Measurements from ENCODE around the gene ALLC.

Gene ALLC

DNA sequence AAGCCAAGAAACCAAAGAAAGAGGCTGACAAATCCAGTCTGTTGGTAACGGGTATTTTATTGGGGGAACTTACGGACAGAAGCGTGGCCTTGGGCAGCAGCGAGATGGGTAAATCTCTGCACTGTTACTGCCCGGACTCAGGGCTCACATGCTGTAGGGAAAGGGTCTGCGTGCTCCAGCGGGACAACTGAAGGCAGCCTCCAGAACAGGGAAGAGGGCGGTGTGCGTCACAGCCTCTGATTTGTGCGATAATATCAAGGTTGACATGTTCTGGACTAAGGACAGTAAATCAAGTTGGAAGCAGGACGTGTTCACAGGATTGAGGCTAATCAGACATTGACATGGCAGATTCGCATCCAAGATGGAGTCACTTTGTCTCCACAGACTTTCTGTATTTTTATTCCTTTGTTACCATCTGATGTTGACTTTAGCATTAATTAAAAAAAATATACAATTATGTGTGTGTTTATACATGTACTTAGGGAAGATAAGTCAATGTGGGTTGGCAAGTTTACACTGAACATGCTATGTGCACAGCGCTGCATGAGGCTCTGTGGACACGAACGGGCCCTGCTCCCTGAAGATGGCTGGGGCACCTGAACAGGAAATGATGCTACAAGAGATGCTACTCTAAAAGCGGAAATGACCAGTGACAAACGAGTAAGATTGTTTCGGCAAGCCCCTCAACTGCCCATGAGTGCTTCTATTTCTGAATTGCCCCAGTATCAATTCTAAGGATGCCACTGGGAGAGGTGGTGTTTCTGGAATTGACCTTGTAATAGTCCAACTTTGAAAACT is 22.7 kb downstream of the ALLC start:
- DNase-seq: no peak

- no peak for DNase-seq
Observed at GRCh38 chr2:3681625-3682024, 23.6 kb downstream of the ALLC start.

- DNase-seq: no peak
Observed at GRCh38 chr2:3682811-3683210, 24.8 kb downstream of the ALLC start.

GRCh38 chr2:3683748-3684454 is 25.9 kb downstream of the ALLC start:
- no peak for DNase-seq

GRCh38 chr2:3689998-3690748 is 32.2 kb downstream of the ALLC start:
- no peak for DNase-seq

DNA sequence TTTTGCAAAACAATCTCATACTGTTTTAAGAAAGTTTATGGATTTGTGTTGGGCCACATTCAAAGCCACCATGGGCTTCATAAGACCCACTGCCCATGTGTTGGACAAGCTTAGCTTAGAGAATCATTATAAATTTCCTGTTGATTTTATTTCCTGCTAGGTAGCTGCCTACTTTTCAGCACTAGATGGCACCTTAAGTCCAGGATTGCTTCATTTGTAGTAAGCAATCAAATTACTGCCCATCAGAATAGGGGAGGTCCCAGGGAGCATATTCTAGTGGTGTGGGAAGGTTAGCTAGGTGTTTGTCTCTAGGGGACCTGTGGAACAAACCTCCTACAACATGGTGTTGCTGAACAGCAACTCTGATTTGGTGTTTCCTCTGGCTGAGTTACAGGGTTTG is 34.4 kb downstream of the ALLC start:
- DNase-seq: no peak

DNA sequence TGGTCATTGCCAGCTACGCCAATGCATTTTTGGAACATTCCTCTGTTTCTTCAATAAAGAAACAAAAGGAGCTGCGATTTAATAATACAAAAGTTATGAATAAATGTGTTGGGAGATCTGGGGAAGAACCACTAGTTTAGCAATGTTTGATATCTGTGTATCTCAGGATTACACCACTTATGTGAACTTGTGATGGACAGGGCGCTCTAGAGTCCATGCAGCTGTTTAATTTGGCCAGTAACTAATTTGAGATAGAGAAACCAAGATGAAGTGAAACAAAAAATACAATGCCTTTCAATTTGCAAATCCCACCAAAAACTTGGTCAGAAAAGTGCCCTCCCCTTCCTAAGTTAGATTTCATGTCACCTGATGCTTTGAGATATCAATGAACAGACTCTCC is 38.5 kb downstream of the ALLC start:
- DNase-seq: no peak

GRCh38 chr2:3701071-3701470 is 43.1 kb downstream of the ALLC start:
- DNase-seq: no peak

DNA sequence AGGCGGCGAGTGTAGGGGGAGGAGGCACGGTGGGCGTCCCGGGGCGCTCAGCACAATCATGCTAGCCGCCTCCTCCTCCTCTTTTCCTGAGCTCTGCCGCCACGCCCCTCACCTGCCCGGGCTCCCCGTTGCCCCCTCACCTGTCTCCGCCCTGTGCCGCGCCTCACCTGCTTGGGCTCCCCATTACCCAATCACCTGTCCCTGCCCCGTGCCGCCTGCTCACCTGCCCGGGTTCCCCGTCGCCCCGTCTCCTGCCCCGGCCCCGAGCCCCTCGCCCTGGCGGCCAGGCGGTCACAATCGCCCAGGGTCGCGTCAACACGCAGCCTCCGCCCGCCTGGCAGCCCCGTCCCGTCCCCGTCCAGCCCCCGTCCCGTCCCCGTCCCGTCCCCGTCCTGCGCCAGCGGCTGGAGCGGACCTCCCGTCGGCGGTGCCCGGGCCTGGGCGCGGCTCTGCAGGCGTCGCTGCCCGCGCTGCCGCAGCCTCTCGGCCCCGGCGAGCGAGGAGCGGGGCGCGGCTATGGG is 45.3 kb downstream of the ALLC start, which contains the start of gene DCDC2C:
DCDC2C (plus strand) TSS at position 340 of the 521 bp plus-strand sequence; CDS start at position 517, 177 bp downstream.
- DNase-seq: no peak

DNA sequence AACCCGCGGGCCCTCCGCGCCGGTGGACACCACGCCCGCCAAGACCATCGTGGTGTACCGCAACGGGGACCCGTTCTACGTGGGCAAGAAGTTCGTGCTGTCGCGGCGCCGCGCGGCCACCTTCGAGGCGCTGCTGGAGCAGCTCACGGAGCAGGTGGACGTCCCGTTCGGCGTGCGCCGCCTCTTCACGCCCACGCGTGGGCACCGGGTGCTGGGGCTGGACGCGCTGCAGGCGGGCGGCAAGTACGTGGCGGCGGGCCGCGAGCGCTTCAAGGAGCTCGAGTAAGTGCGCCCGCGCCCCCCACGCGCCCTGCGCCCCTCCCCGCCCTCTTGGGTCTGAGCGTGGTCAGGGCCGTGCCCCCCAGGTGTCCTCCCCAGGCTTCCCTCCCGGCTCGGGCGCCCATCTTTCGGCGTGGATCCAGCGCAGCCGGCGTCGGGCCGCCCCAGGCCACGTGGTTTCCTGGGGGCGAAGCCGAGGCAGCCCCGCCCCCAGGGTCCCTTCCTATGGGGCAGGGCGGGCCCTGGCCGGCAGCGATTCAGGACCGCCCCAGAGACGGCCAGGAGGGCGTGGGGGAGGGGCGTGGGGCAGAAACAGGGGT is 45.9 kb downstream of the ALLC start:
- no peak for DNase-seq

DNA sequence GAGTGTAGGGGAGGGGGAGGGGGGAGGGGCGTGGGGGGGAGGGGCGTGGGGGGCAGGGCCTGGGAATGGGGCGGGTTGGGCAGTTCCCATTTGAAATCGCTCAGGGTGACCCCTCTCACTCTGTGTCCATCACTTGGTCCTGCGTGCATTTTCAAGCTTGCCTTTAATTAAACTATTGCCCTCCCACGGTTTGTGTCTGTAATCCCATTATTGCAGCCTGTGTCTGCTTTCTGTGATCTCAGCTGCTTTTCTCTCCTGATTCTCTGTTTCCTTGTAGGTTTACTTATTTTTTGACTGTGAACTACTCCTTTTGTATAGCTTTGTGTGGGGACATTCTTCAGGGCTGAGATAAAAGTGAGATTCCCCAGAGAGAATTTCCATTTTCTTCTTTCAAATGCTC is 46.7 kb downstream of the ALLC start:
- DNase-seq: no peak

GRCh38 chr2:3705782-3706181 is 47.8 kb downstream of the ALLC start:
- no peak for DNase-seq

DNA sequence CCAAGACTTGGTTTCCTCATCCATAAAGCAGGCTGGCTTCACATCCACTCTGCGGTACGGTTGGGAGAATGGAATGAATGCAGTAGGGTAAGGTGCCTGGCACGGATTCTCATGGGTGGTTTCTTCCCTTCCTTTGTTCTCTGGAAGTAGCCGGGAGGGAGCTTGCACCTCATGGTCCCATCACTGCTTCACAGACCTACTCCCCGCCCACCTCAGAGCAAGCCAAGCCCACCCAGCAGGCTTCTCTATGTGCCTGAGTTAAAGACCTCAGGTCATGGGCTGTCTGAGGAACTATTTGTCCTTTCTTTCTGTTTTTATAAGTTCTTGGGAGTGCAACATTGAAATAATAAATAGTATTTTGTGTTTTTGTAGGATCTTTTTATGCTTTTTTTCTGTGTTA is 48.9 kb downstream of the ALLC start:
- DNase-seq: no peak

- no peak for DNase-seq
Observed at GRCh38 chr2:3708576-3708975, 50.6 kb downstream of the ALLC start.

DNA sequence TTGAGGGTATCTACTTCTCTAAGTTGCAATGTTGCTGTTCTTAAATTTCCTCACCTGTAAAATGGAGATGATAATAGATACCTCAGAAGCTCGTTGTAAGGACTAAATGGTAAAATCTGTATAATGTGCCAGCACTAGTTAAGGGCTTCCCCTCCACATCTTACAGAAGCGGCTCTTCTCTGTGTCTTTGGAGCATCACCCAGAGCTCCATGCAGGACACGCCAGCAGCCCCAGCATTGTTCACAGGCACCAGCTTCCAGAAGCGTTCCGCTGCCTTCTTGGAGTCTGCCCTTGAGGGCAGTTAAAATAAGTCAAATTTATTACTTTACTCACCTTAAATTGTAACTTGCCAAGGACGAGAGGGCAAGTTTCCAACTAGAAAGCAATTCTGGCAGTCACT is 51.2 kb downstream of the ALLC start:
- DNase-seq: no peak

GRCh38 chr2:3712424-3712823 is 54.4 kb downstream of the ALLC start:
- DNase-seq: no peak

DNA sequence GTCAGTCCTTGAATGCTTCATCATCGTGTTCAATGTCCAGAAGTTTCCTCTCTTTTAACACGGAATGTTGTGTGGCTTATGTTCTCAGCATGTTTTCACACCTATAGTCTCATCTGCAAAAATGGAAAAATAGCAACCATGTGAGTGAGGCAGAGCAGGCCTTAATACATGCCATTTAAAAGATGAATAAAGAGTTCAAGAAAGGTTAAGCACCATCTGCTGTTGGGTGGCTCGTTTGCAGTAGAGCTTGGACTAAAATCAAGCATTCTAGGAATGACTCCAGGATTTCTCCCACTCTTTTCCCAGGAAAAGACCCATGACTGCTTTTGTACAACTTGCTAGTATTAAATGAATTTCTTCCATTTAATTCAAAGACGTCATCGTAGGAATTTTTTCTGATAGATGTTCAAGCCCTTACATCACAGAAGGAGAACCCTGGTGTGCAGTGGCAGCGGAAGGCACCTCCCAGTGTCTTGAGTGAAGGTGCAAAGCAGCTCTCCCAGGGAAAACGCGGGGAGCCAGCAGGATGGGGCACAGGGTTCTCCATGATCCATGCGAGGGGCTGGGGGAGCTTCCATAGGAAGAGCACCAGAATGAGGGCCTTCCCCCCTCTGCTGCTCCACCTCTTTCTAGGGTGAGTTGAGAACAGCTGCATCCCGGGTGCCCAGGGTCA is 55.0 kb downstream of the ALLC start:
- no peak for DNase-seq

DNA sequence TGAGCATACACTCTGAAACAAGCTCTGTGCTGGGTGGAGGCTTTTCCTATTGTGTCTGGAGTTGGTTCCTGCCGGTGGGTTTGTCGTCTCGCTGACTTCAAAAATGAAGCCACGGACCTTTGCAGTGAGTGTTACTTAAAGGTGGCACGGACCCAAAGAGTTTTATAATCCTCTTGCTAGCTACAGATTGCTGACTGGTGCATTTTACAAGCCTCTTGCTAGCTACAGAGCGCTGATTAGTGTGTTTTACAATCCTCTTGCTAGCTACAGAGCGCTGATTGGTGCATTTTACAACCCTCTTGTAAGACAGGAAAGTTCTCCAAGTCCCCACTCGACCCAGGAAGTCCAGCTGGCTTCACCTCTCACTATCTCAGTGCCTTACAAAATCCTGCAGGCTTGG is 60.7 kb downstream of the ALLC start:
- DNase-seq: no peak

DNA sequence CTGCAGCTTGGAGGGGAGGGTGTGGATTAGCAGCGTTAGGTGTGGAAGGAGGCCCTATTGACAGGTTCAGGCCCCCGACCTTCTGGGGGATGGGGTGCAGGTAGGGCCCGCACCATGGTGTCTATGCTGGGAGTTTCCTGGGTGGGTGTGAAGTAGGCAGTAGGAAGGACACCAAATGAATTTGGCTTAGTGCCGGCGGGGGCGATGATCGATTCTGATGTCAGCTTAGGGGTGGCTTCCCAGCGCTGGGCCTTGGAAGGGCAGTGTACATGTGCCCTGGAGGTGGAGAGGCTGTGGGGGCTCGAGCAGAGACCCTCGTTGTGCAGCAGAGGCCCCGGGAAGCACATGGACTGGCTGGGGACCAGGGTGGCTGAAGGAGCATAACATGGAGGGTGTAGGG is 67.0 kb downstream of the ALLC start:
- no peak for DNase-seq

- DNase-seq: no peak
Observed at GRCh38 chr2:3725458-3726250, 67.7 kb downstream of the ALLC start.

- DNase-seq: no peak
Observed at GRCh38 chr2:3726511-3726910, 68.5 kb downstream of the ALLC start.

All from effector CD4-positive, alpha-beta T cell (primary cell).